DND-41 (cell line): ENCODE measurements around the gene TBC1D30.
"Not testable (repeated sequence)": the region's sequence is repeated elsewhere in the genome, so short reads cannot be mapped to it uniquely, and the experiment has no call there.

ENCODE experiments used
- ATAC-seq: fragments of 200-7000 bp; cut with Tn5 transposase; 3 replicates; pipeline ENCODE4 v1.9.1; 2021; ENCODE audit warnings: low read depth; ENCODE audit not compliant: insufficient read depth
- DNase-seq: peaks from one replicate; pipeline ENCODE4 v3.0.0-alpha.2; 2020
- H2AFZ ChIP-seq: 2 replicates; pipeline ENCODE4 v1.6.0; 2012; ENCODE audit warnings: low read depth, low read length
- H3K27ac ChIP-seq: 2 replicates; pipeline ENCODE4 v1.5.1; 2012; ENCODE audit warnings: low read length, inconsistent platforms
- H3K27me3 ChIP-seq: fragments of 200-600 bp; sonication (generic); 2 replicates; pipeline ENCODE4 v1.6.0; 2012; ENCODE audit warnings: low read length, mild to moderate bottlenecking, inconsistent platforms; ENCODE audit not compliant: insufficient read depth, poor library complexity
- H3K36me3 ChIP-seq: 2 replicates; pipeline ENCODE4 v1.5.1; 2012; ENCODE audit warnings: low read length, inconsistent platforms; ENCODE audit not compliant: insufficient read depth
- H3K4me1 ChIP-seq: 2 replicates; pipeline ENCODE4 v1.5.1; 2012; ENCODE audit warnings: mild to moderate bottlenecking, low read length; ENCODE audit not compliant: insufficient read depth
- H3K4me2 ChIP-seq: 2 replicates; pipeline ENCODE4 v1.6.0; 2012; ENCODE audit warnings: mild to moderate bottlenecking, moderate library complexity, low read length, inconsistent platforms; ENCODE audit not compliant: insufficient read depth
- H3K4me3 ChIP-seq, 2 experiments: fragments of 200-600 bp in 1 of 2; shearing (Covaris generic) in 1 of 2; 2 replicates each; pipeline ENCODE4 v1.5.1; 2012 to 2016; ENCODE audit warnings: inconsistent platforms in 2 of 2, low read length in 2 of 2, mild to moderate bottlenecking in 2 of 2, low read depth in 1 of 2, moderate library complexity in 1 of 2
- H3K79me2 ChIP-seq: 2 replicates; pipeline ENCODE4 v1.6.0; 2012; ENCODE audit warnings: low read length, inconsistent platforms; ENCODE audit not compliant: insufficient read depth
- H3K9ac ChIP-seq: 2 replicates; pipeline ENCODE4 v1.6.0; 2012; ENCODE audit warnings: low read depth, mild to moderate bottlenecking, inconsistent platforms, low read length, moderate library complexity
- H3K9me3 ChIP-seq: 2 replicates; pipeline ENCODE4 v1.5.1; 2012; ENCODE audit warnings: low read length, moderate library complexity, mild to moderate bottlenecking, inconsistent platforms; ENCODE audit not compliant: insufficient read depth, severe bottlenecking
- H4K20me1 ChIP-seq: 2 replicates; pipeline ENCODE4 v1.6.0; 2012; ENCODE audit warnings: low read length; ENCODE audit not compliant: insufficient read depth
- EZH2 ChIP-seq: IDR thresholded peaks from 3 replicates; pipeline ENCODE4 v1.6.1; 2012; ENCODE audit warnings: borderline replicate concordance, low read depth, mild to moderate bottlenecking, moderate library complexity, low read length, inconsistent platforms; ENCODE audit not compliant: severe bottlenecking
- TF ChIP-seq, protein P1 (sequence below): IDR thresholded peaks from 2 replicates; pipeline ENCODE4 v1.5.1; 2012; ENCODE audit warnings: borderline replicate concordance, low read length, moderate library complexity, mild to moderate bottlenecking; ENCODE audit not compliant: poor library complexity, severe bottlenecking; ENCODE audit errors: extremely low read depth

The TBC1D30 gene, protein sequence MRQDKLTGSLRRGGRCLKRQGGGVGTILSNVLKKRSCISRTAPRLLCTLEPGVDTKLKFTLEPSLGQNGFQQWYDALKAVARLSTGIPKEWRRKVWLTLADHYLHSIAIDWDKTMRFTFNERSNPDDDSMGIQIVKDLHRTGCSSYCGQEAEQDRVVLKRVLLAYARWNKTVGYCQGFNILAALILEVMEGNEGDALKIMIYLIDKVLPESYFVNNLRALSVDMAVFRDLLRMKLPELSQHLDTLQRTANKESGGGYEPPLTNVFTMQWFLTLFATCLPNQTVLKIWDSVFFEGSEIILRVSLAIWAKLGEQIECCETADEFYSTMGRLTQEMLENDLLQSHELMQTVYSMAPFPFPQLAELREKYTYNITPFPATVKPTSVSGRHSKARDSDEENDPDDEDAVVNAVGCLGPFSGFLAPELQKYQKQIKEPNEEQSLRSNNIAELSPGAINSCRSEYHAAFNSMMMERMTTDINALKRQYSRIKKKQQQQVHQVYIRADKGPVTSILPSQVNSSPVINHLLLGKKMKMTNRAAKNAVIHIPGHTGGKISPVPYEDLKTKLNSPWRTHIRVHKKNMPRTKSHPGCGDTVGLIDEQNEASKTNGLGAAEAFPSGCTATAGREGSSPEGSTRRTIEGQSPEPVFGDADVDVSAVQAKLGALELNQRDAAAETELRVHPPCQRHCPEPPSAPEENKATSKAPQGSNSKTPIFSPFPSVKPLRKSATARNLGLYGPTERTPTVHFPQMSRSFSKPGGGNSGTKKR

DNA sequence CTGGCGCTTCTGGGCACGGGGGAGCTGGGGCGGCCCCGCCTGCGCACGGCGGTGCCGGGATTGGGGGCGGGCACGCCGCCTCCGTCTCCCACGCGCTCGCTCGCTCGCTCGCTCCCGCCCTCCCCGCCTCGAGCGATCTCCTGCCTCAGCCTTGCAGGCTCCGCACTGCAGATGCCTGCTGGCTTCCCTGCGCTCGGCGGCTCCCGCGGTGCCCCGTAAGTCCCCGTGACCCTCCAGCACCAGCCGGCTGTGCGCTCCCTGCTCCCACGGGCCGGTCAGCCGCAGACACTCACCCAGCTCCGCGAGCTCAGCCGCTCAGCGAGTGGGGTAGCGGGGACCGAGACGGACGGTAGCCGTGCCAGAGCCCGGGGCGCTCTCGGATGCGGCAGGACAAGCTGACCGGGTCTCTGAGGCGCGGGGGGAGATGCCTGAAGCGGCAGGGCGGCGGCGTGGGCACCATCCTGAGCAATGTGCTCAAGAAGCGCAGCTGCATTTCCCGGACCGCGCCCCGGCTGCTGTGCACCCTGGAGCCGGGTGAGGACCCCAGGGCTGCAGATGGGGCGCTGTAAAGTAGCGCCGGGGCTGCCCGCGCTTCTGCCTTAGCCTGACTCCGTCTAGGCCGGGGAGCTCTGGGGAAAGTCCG is at the start of gene TBC1D30:
Gene TBC1D30, plus strand, starts transcription at position 148 of the 643 bp plus-strand sequence. Its CDS starts 233 bp downstream, at position 381.
- ATAC-seq: no peak
- Histone ChIP-seq H3K9me3 (no peaks in the 10 kb centered on the region), H3K9ac (no peak within 1 kb of the TSS), H3K4me1 (no peaks in the 10 kb centered on the region), H3K27ac (no peak within 1 kb of the TSS), H3K79me2 (no peaks in the 10 kb centered on the region), H3K4me2 (no peak within 1 kb of the TSS), H4K20me1 (no peaks in the 10 kb centered on the region), H3K36me3 (no peaks in the 10 kb centered on the region), H2AFZ (no peak within 1 kb of the TSS), H3K4me3 (no peak within 1 kb of the TSS), H3K27me3 (peaks cover 4% of the 10 kb centered on the region)
- no peak for DNase-seq
- TF ChIP-seq, protein P1, sequence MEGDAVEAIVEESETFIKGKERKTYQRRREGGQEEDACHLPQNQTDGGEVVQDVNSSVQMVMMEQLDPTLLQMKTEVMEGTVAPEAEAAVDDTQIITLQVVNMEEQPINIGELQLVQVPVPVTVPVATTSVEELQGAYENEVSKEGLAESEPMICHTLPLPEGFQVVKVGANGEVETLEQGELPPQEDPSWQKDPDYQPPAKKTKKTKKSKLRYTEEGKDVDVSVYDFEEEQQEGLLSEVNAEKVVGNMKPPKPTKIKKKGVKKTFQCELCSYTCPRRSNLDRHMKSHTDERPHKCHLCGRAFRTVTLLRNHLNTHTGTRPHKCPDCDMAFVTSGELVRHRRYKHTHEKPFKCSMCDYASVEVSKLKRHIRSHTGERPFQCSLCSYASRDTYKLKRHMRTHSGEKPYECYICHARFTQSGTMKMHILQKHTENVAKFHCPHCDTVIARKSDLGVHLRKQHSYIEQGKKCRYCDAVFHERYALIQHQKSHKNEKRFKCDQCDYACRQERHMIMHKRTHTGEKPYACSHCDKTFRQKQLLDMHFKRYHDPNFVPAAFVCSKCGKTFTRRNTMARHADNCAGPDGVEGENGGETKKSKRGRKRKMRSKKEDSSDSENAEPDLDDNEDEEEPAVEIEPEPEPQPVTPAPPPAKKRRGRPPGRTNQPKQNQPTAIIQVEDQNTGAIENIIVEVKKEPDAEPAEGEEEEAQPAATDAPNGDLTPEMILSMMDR: no peak
- no peak for TF ChIP-seq EZH2

DNA sequence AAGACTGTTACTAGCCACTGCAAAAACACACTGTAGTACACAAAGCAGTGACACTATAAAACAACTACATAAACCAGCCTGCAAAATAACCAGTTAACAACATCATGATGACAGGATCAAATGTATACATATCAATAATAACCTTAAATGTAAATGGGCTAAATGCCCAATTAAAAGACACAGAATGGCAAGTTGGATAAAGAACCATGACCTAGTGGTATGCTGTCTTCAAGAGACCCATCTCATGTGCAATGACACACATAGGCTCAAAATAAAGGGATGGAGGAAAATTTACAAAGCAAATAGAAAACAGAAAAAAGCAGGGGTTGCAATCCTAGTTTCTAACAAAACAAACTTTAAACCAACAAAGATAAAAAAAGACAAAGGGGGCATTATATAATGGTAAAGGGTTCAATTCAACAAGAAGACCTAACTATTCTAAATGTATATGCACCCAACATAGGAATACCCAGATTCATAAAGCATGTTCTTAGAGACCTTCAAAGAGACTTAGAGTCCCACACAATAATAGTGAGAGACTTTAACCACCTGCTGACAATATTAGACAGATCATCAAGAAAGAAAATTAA is 49.2 kb upstream of the TBC1D30 start:
- not testable (repeated sequence) for H3K27me3 ChIP-seq

DNA sequence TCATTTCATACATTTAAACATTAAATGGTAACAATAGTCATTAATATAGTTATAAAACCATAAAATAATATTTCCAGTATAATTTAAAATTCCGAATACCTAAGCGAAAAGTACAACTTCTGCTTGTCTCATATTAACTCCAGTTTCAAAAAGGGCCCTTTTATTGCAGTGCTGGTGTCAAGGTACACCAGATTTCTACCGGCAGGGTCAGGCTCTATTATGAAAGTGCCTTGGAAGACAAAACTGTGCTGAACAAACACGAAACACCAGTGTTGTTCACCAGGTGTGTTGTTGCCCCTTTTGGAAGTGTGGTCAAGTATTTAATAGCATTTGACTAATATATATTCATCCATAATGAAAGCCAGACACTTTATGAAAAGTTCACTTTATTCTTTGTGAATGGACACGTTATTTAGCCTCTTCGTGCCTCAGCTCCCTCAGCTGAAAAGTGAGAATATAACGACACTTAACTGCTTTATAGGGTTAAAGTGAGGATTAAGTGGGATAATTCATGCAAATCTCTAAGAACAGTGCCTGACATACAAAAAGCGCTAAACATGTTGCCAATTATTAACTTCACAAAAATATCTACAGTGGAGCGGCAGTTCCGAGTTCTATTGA is 45.0 kb upstream of the TBC1D30 start:
- no peaks in the 10 kb centered on the region for H3K27me3 ChIP-seq
- H2AFZ ChIP-seq: no peak overlapping the region
- no peak overlapping the region for H3K9ac ChIP-seq
- H3K4me1 ChIP-seq: no peaks in the 10 kb centered on the region
- H3K4me3 ChIP-seq: no peak overlapping the region
- no peak for ATAC-seq
- H3K36me3 ChIP-seq: no peaks in the 10 kb centered on the region
- no peak for DNase-seq
- H3K27ac ChIP-seq: no peak overlapping the region
- TF ChIP-seq, protein P1: no peak
- TF ChIP-seq EZH2: no peak
- H3K4me2 ChIP-seq: no peak overlapping the region
- no peaks in the 10 kb centered on the region for H4K20me1 ChIP-seq
- peaks cover 3% of the 10 kb centered on the region for H3K9me3 ChIP-seq
- H3K79me2 ChIP-seq: no peaks in the 10 kb centered on the region

More for the DNA sequence above, 49.2 kb upstream of the TBC1D30 start:
- H3K27ac ChIP-seq, H3K9me3 ChIP-seq, H4K20me1 ChIP-seq, H2AFZ ChIP-seq, H3K36me3 ChIP-seq, H3K9ac ChIP-seq, H3K79me2 ChIP-seq, H3K4me3 ChIP-seq, H3K4me2 ChIP-seq, ATAC-seq, H3K4me1 ChIP-seq, DNase-seq: not testable (repeated sequence)
